CD4-positive, alpha-beta T cell (primary cell): ENCODE results near the gene TCHP. TPM values are rescaled to one million over a fixed set of nuclear protein-coding genes. Genes with fewer than 3 reads are reported as not detected.

Source experiments
- ATAC-seq: fragments of 200-7000 bp; cut with Tn5 transposase; one replicate; pipeline ENCODE4 v1.10.0; 2022; ENCODE audit warnings: mild to moderate bottlenecking; ENCODE audit not compliant: poor library complexity
- CTCF ChIA-PET: fragments of 350-600 bp; sonication (Branson Sonifier 250); formaldehyde crosslinking; loops from one replicate; lab custom pipeline; 2021; ENCODE audit warnings: antibody characterized with exemption, inconsistent platforms; lab: Charles Lee
- POLR2A ChIA-PET: fragments of 350-600 bp; sonication (Branson Sonifier 250); formaldehyde crosslinking; loops from one replicate; lab custom pipeline; 2021; ENCODE audit warnings: antibody characterized with exemption, inconsistent platforms; lab: Charles Lee
- DNase-seq, 14 experiments: peaks; one replicate each; pipeline ENCODE4 v3.0.0-alpha.2; 2013 to 2020; ENCODE audit warnings: mixed read lengths in 2 of 14
- H3K27ac ChIP-seq, 2 donors: one replicate each; pipeline versions ENCODE4 v1.5.1 to v1.7.0; 2013; ENCODE audit warnings: low read length in 2 of 2, low read depth in 1 of 2, mild to moderate bottlenecking in 1 of 2
- H3K27me3 ChIP-seq, 2 experiments: 1 replicate in 1 of 2; 2 replicates in 1 of 2; pipeline versions ENCODE4 v1.6.1 to v1.7.0; 2013; ENCODE audit warnings: low read length in 2 of 2, control low read depth in 1 of 2, mild to moderate bottlenecking in 1 of 2, moderate library complexity in 1 of 2; ENCODE audit not compliant: insufficient read depth in 2 of 2, control insufficient read depth in 1 of 2
- H3K36me3 ChIP-seq: one replicate; pipeline ENCODE4 v1.6.1; 2013; ENCODE audit warnings: low read length, control low read depth; ENCODE audit not compliant: insufficient read depth
- H3K4me1 ChIP-seq: one replicate; pipeline ENCODE4 v1.6.1; 2013; ENCODE audit warnings: low read length, control low read depth; ENCODE audit not compliant: insufficient read depth
- H3K4me3 ChIP-seq: one replicate; pipeline ENCODE4 v1.5.1; 2013; ENCODE audit warnings: mild to moderate bottlenecking, low read length, moderate library complexity
- H3K9me3 ChIP-seq, 2 experiments: 1 replicate in 1 of 2; 2 replicates in 1 of 2; pipeline versions ENCODE4 v1.6.1 to v1.7.0; 2013; ENCODE audit warnings: low read length in 2 of 2, mild to moderate bottlenecking in 2 of 2, control low read depth in 1 of 2, moderate library complexity in 1 of 2; ENCODE audit not compliant: control insufficient read depth in 1 of 2, insufficient read depth in 1 of 2
- H3K27ac Mint-ChIP-seq: one replicate; pipeline ENCODE4 v1.8.0; 2020; ENCODE audit warnings: mixed read lengths
- H3K27me3 Mint-ChIP-seq: one replicate; pipeline ENCODE4 v1.8.0; 2021; ENCODE audit warnings: mixed read lengths
- H3K36me3 Mint-ChIP-seq: one replicate; pipeline ENCODE4 v1.8.0; 2021; ENCODE audit warnings: low read depth, mixed read lengths
- H3K4me1 Mint-ChIP-seq: one replicate; pipeline ENCODE4 v1.8.0; 2021; ENCODE audit warnings: low read depth, mixed read lengths
- H3K4me3 Mint-ChIP-seq: one replicate; pipeline ENCODE4 v1.8.0; 2020; ENCODE audit warnings: mild to moderate bottlenecking, mixed read lengths
- H3K9me3 Mint-ChIP-seq: one replicate; pipeline ENCODE4 v1.8.0; 2020; ENCODE audit warnings: mixed read lengths
- CTCF ChIP-seq: fragments of 200-600 bp; IDR thresholded peaks from one replicate; pipeline ENCODE4 v1.8.0; 2022; ENCODE audit warnings: antibody characterized with exemption, mild to moderate bottlenecking
- intact Hi-C, 2 experiments: fragments of 100-400 bp; cut with DNase I in 1 of 2; cut with micrococcal nuclease in 1 of 2; formaldehyde crosslinking; loops; one replicate each; pipeline versions ENCODE4 v1.15.1 to v1.9.0; 2023 to 2025; cut with DNase I, micrococcal nuclease
- total RNA-seq, 174 experiments: library from RNA in 2 of 174; stranded (reverse) in 2 of 174; gene quantifications; one replicate each; pipeline ENCODE4 v1.2.3 and lab custom pipeline; 2021 to 2026

Gene TCHP
- total RNA-seq, 2 experiments from 2014 or later = 13.2 to 13.6 TPM

- peaks cover 69% of the 10 kb centered on the region for H3K36me3 Mint-ChIP-seq
- intact Hi-C loops = no loop called here
- H3K4me3 ChIP-seq = no peak overlapping the region
- ChIA-PET CTCF (no interaction called here), POLR2A (no interaction called here)
- no peak for TF ChIP-seq CTCF
- ATAC-seq (peak; percentile 56), DNase-seq (peak in 2 of 14 experiments; percentile 11 to 31)
- H3K4me3 Mint-ChIP-seq = no peak overlapping the region
- H3K9me3 ChIP-seq = no peaks in the 10 kb centered on the region
- peaks cover 62% of the 10 kb centered on the region for H3K36me3 ChIP-seq
- no peaks in the 10 kb centered on the region for H3K27me3 ChIP-seq
- peak overlapping the region; percentile 10 to 39 for H3K27ac ChIP-seq
- H3K4me1 Mint-ChIP-seq = peaks cover 32% of the 10 kb centered on the region
- no peaks in the 10 kb centered on the region for H3K9me3 Mint-ChIP-seq
- H3K27me3 Mint-ChIP-seq = no peaks in the 10 kb centered on the region
- peaks cover 20% of the 10 kb centered on the region for H3K4me1 ChIP-seq
- H3K27ac Mint-ChIP-seq = peak overlapping the region; percentile 71
Observed at GRCh38 chr12:109946505-109946904, 46.4 kb downstream of the TCHP start.

- TF ChIP-seq CTCF = no peak
- no peaks in the 10 kb centered on the region for H3K27me3 Mint-ChIP-seq
- H3K9me3 Mint-ChIP-seq = no peaks in the 10 kb centered on the region
- Histone ChIP-seq H3K36me3 (peaks cover 67% of the 10 kb centered on the region), H3K4me3 (no peak overlapping the region), H3K9me3 (no peaks in the 10 kb centered on the region), H3K27me3 (no peaks in the 10 kb centered on the region), H3K4me1 (peaks cover 20% of the 10 kb centered on the region), H3K27ac (peak overlapping the region; percentile 10 to 39)
- H3K27ac Mint-ChIP-seq = peak overlapping the region; percentile 71
- intact Hi-C loops = no loop called here
- ATAC-seq (no peak), DNase-seq (no peak)
- ChIA-PET CTCF (no interaction called here), POLR2A (interaction anchor here (0.6 to 1.4 kb wide), 2 partner anchors 21 to 47 kb away, joined by 3 read pairs; partner anchors contain the start of gene TCHP)
- H3K4me3 Mint-ChIP-seq = peak overlapping the region; percentile 11
- H3K36me3 Mint-ChIP-seq = peaks cover 73% of the 10 kb centered on the region
- H3K4me1 Mint-ChIP-seq = peaks cover 32% of the 10 kb centered on the region
Observed at GRCh38 chr12:109946913-109947312, 46.8 kb downstream of the TCHP start.

GRCh38 chr12:109947521-109947920, 47.4 kb downstream of the TCHP start:
- Mint-ChIP-seq H3K9me3 (no peaks in the 10 kb centered on the region), H3K27ac (peak overlapping the region; percentile 71), H3K36me3 (peaks cover 78% of the 10 kb centered on the region), H3K27me3 (no peaks in the 10 kb centered on the region), H3K4me3 (peak overlapping the region; percentile 11), H3K4me1 (peaks cover 32% of the 10 kb centered on the region)
- DNase-seq (peak in 1 of 14 experiments; percentile 21), ATAC-seq (peak; percentile 39)
- Histone ChIP-seq H3K27me3 (no peaks in the 10 kb centered on the region), H3K4me1 (peaks cover 20% of the 10 kb centered on the region), H3K9me3 (no peaks in the 10 kb centered on the region), H3K36me3 (peaks cover 73% of the 10 kb centered on the region), H3K4me3 (no peak overlapping the region), H3K27ac (peak overlapping the region in 1 of 2 donors; percentile 7)
- intact Hi-C loops = no loop called here
- TF ChIP-seq CTCF = no peak
- POLR2A ChIA-PET = interaction anchor here (0.6 to 1.4 kb wide), 3 partner anchors 20 to 231 kb away, joined by 3 read pairs; partner anchors contain the start of gene TCHP
- CTCF ChIA-PET = no interaction called here
